Measurements from ENCODE around the gene LRRC1.

Gene LRRC1

DNA sequence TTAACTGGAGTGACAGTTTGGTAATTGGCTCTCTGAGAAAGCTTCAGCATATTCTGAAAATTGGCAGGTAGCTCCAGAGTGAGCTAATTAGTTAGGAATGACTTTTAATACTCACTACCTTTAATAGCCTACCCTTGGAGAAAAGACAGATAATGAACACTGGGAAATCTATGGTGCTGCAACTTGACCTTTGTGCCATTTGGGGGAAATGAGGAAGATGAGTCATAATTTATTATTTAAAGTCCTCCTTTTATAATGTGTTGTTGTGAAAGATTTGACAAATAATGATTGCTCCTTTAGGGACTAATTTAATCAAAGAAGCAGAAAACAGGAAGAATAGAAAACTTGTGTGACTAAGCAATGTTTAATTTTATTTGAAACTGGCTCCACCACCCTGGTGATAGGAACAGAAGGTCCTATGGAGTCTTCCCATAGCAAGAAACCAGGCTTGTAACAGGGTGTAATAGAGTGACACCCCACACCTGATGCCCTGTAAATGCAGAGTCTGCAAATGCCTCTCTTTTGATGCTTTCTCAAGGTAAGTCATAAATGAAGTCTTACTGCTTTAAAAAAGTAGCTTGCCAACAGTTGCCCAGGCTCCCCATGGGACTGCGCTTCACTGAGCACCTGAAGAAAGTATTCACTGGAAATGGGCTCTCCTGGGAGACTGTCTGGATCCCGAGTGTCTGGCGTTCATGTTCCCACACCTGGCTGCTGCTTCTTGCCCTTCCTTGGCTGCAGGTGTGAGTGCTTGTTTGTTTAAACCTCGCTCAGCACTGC lies 134.4 kb downstream of the LRRC1 start:
- DNase-seq: no peak

GRCh38 chr6:53929821-53930120 lies 135.0 kb downstream of the LRRC1 start:
- no peak for DNase-seq

GRCh38 chr6:53930330-53930729 lies 135.5 kb downstream of the LRRC1 start:
- no peak for DNase-seq

DNA sequence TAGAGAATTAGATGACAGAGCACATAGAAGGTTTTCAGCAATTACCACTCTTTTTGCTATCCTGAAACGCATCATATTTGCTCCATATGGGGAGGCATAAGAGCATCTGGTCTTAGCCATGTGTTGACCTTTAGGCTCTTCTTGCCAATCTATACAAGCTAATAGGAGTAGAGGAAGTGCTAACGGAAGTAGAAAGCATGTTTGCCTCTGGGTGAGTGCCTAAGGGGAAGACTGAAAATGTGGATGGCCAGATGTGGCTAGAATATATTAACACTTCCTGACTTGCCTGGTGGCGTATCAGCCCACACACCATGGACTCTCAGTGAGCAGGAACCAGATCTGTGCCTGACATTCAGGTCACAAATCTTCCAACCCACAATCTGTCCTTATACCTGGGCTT lies 136.3 kb downstream of the LRRC1 start:
- no peak for DNase-seq

GRCh38 chr6:53932516-53932915 lies 137.7 kb downstream of the LRRC1 start:
- DNase-seq: no peak

DNA sequence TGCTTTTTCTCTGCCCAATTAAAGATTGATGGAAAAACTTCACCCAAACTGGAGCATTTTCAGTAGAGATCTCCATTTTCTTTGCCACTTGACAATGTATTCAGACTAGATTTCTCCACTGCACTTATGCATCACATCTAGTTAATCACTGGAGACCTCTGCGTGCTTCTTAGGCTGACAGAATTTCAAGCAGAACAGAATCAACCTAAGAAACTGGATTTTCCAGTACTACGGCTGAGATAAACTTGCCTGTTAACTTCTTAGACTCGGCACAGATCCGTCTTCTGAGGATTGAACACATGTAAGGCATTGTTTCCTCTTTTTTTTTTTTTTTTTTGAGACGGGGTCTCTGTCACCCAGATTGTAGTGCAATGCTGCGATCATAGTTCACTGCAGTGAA lies 139.2 kb downstream of the LRRC1 start:
- no peak for DNase-seq

DNA sequence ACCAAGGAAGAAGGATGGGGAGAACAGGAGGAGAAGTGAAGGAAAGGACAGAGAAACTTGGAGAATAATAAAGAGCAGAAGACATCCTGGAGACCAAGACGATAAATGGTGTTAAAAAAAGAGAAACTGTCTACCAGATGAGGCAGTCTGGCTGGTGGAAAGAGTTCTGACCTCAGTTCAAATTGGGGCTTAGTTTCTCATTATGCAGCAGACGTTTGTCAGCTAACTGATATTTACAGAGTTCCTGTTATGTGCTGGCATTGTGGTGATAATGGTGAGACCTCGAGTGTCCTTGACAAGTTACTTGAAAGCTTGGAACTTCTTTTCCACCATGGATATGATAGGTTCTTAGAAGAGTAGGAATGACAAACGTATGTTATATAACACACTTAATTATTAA lies 142.7 kb downstream of the LRRC1 start:
- no peak for DNase-seq

- no peak for DNase-seq
These were observed 144.0 kb downstream of the LRRC1 start for GRCh38 chr6:53938810-53939209.

DNA sequence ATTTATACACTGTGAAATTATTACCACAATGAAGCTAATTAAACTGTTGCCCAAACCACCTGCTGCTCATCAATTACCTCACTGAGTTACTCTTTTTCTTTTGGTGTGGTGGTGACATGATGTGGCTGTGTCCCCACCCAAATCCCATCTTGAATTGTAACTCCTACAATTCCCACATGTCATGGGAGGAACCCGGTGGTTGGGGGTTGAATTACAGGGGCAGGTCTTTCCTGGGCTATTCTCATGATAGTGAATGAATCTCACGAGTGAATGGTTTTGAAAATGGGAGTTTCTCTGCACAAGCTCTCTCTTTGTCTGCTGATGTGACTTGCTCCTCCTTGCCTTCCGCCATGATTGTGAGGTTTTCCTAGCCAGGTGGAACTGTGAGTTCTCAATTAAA lies 145.0 kb downstream of the LRRC1 start:
- DNase-seq: no peak

DNA sequence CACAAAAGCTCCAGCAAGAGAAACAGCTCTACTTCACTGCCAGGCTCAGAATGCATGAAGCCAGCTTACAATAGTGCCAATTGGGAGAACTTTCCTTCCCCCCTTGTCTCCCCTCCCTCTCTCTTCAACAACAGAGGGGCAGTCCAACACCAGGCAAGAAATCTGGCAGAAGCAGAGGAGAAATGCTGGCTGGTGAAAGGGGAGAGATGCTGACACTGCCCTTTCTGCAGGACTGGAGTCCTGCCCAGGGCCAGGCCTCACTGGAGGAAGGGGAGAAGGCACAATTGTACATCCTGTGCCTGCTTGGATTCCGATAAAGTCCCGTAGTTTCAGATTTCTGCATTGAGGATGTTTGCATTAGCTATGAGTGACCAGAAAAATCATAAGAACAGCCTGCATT lies 148.6 kb downstream of the LRRC1 start:
- DNase-seq: no peak

GRCh38 chr6:53944091-53944490 lies 149.3 kb downstream of the LRRC1 start:
- no peak for DNase-seq

DNA sequence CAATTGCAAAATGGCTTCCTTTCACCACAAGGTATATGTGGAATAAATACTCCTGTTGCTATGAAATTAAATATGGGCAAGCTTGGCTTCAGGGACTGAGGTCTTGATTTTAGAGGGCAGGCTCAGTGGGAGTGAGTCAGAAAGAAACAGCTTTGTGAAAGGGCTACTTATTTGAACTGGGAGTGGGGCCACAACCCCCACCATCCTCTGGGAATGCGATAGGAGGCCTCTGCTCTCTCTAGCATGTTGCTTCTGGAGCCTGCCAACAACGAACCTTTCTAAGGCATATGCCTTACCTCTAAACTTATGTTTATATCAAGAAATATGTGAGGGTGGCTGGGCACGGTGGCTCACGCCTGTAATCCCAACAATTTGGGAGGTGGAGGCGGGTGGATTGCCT lies 149.7 kb downstream of the LRRC1 start:
- DNase-seq: no peak

GRCh38 chr6:53945765-53946407 lies 151.1 kb downstream of the LRRC1 start:
- no peak for DNase-seq

DNA sequence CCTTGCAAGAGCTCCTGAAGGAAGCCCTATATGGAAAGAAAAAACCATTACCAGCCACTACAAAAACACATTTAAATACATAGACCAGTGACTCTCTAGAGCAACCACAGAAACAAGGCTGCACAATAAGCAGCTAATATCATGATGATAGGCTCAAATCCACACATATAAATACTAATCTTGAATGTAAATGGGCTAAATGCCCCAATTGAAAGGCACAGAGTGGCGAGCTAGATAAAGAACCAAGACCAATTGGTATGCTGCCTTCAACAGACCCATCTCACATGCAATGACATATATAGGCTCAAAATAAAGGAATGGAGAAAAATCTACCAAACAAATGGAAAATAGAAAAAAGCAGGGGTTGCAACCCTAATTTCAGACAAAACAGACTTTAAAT lies 153.0 kb downstream of the LRRC1 start:
- no peak for DNase-seq

GRCh38 chr6:53951383-53951782 lies 156.6 kb downstream of the LRRC1 start:
- no peak for DNase-seq

DNA sequence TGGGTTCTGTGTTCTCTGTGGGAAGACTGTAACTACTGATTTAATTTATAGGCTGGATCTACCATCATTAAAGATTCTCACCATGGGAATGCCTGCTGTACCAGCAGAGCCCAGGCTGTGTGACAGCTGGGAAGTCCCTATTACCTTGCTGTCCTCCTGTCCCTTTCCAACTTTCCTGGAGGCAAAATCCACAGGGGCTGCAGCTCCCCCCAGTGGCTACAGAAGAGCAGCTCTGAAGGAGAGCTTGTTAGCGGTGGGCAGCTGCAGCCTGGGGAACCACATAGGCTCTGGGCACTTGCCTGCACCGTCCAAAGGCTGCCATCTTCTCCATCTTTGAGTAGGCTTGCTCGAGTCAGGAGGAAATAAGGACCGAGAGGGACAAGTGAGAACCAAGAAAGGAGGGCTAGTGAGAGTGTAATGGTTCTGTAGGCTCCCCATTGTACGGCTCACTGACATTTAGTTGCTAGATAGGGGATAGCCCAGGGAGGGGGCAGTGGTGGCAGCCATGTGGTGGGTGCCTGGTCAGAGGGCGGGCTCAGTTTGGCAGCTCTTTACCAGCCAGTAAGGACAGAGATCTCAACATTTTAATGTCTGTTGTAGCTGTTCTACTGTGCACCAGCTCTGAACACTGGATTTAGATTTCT lies 161.4 kb downstream of the LRRC1 start:
- DNase-seq: peak; percentile 85

GRCh38 chr6:53956804-53957203 lies 162.0 kb downstream of the LRRC1 start:
- no peak for DNase-seq

- no peak for DNase-seq
These were observed 164.9 kb downstream of the LRRC1 start for GRCh38 chr6:53959717-53960116.

DNA sequence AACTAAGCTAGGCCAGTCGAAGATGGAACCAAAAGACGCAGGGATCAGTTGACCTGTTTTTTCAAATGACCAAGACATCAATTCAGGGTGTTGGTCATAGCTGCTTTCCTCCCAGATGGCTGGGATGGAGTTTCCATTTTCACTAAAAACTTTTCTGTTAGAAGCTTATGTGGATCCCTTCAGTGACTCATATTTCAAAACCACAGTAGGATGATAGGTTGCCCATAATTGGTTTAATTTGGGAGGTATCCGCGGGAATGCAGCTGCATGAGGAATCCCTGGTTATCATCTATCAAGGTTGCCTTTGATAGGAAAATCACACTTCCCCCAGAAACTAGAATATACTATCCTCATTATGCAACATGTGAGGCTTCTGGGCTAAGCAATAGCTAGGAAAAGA lies 165.5 kb downstream of the LRRC1 start:
- no peak for DNase-seq

DNA sequence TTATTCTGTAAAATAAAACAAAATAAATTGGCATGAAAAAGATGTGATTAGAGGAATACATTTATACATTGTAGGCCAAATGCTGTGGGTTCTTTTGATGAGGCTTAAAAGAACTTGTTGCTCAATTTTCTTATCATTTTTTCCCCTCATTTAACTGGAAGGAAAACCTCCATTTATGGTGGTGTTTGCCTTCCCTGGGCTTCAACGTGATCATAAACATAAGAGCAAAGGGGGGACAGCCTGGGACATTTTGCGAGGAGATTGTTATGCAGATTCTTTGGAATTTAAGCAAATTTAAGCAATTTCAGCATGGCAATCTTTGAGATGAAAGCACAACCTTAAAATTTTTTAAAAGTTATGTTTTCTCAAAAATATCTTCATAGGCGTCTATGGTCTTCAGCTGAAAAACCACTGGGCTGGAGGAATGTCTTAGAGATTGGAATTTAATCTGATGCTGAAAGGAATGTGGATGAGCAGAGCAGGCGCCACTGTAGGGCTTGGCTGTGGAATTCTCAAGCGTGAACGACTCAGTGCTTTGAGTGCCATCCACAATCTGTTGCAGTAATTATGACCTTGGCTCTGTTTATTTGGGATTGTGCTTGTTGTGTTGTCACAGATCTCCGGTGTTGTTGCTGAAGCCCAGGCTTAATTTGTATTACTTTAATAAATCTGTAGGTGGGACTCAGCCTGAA lies 167.0 kb downstream of the LRRC1 start:
- DNase-seq: no peak

DNA sequence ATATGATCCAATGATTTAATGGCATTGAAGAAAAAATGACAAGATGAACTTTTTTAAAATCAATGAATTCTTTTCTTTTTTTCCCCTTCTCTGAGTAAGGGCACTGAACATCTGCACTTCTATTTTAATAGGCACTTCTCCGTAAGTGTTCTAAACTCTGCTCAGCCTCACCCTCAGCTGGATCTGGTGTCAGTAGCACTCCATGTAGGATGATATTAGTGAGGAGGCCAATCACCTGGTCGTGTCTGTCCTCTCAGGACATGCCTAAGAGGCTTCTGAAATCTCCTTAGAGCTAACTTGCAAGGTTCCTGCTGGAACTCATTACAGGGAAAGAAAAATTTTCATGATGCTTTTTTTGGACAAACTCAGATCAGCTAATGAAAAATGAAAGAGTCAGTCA lies 167.8 kb downstream of the LRRC1 start:
- no peak for DNase-seq

GRCh38 chr6:53967415-53967814 lies 172.6 kb downstream of the LRRC1 start:
- no peak for DNase-seq
